Fibroblast of mammary gland (primary cell): ENCODE results near the gene RHBDL2.

Experiments used
- DNase-seq: peaks from one replicate; pipeline ENCODE4 v3.0.0-alpha.2; 2010; ENCODE audit warnings: low read depth
- H3K4me3 ChIP-seq: 2 replicates; pipeline ENCODE4 v1.5.1; 2011; ENCODE audit warnings: low read depth, mild to moderate bottlenecking, low read length, moderate library complexity; ENCODE audit not compliant: control insufficient read depth
- CTCF ChIP-seq: conservative IDR thresholded peaks from 2 replicates; pipeline ENCODE4 v1.5.1; 2011; ENCODE audit warnings: low read depth, low read length, inconsistent platforms; ENCODE audit not compliant: control insufficient read depth, insufficient read depth

RHBDL2 gene

GRCh38 chr1:38950553-38950952 is 8.9 kb upstream of the RHBDL2 start:
- H3K4me3 ChIP-seq: no peak overlapping the region
- TF ChIP-seq CTCF: no peak
- DNase-seq: no peak

- H3K4me3 ChIP-seq: no peak overlapping the region
- no peak for DNase-seq
- TF ChIP-seq CTCF: no peak
These were observed 2.9 kb upstream of the RHBDL2 start for GRCh38 chr1:38944547-38944946.

- TF ChIP-seq CTCF: no peak
- no peak for DNase-seq
- H3K4me3 ChIP-seq: no peak overlapping the region
These were observed 1.2 kb upstream of the RHBDL2 start for GRCh38 chr1:38942664-38943428.

- H3K4me3 ChIP-seq: peak overlapping the region; percentile 44
- DNase-seq: no peak
- no peak for TF ChIP-seq CTCF
These were observed 537 bp downstream of the RHBDL2 start for GRCh38 chr1:38941093-38941492.

GRCh38 chr1:38940339-38941047 is 1.1 kb downstream of the RHBDL2 start:
- DNase-seq: no peak
- H3K4me3 ChIP-seq: no peak overlapping the region
- TF ChIP-seq CTCF: no peak

GRCh38 chr1:38938722-38939260 is 2.8 kb downstream of the RHBDL2 start:
- no peak for TF ChIP-seq CTCF
- no peak overlapping the region for H3K4me3 ChIP-seq
- DNase-seq: no peak
